Neural cell (in vitro differentiated cells): Measurements from ENCODE around the gene UPK3B.
"Not testable (repeated sequence)": the region's sequence is repeated elsewhere in the genome, so short reads cannot be mapped to it uniquely, and the experiment has no call there.

Source experiments
- EP300 ChIP-seq: fragments of 450-650 bp; conservative IDR thresholded peaks from 2 replicates; pipeline ENCODE4 v1.6.1; 2014; ENCODE audit warnings: antibody characterized with exemption, mild to moderate bottlenecking, moderate library complexity; ENCODE audit not compliant: poor library complexity, severe bottlenecking
- EZH2 ChIP-seq: fragments of 200-600, 300-800 bp; shearing (Covaris generic), sonication (generic); IDR thresholded peaks from 2 replicates; pipeline ENCODE4 v1.6.1; 2014; ENCODE audit warnings: antibody characterized with exemption, low read length, borderline replicate concordance, mild to moderate bottlenecking; ENCODE audit not compliant: insufficient read depth, poor library complexity, severe bottlenecking
- MXI1 ChIP-seq: fragments of 450-650 bp; conservative IDR thresholded peaks from 2 replicates; pipeline ENCODE4 v1.6.1; 2014; ENCODE audit warnings: antibody characterized with exemption, mild to moderate bottlenecking; ENCODE audit not compliant: poor library complexity, severe bottlenecking
- POLR2AphosphoS5 ChIP-seq: IDR thresholded peaks from 2 replicates; pipeline ENCODE4 v1.6.1; 2012
- REST ChIP-seq: IDR thresholded peaks from 2 replicates; pipeline ENCODE4 v1.6.1; 2012; ENCODE audit warnings: borderline replicate concordance
- SMC3 ChIP-seq: fragments of 450-650 bp; conservative IDR thresholded peaks from 2 replicates; pipeline ENCODE4 v1.6.1; 2014; ENCODE audit warnings: antibody characterized with exemption, mild to moderate bottlenecking, moderate library complexity; ENCODE audit not compliant: poor library complexity
- TF ChIP-seq, protein P1 (sequence below): fragments of 450-650 bp; IDR thresholded peaks from 2 replicates; pipeline ENCODE4 v1.5.1; 2014; ENCODE audit warnings: antibody characterized with exemption, mild to moderate bottlenecking, moderate library complexity; ENCODE audit not compliant: poor library complexity, severe bottlenecking

- TF ChIP-seq, protein P1, sequence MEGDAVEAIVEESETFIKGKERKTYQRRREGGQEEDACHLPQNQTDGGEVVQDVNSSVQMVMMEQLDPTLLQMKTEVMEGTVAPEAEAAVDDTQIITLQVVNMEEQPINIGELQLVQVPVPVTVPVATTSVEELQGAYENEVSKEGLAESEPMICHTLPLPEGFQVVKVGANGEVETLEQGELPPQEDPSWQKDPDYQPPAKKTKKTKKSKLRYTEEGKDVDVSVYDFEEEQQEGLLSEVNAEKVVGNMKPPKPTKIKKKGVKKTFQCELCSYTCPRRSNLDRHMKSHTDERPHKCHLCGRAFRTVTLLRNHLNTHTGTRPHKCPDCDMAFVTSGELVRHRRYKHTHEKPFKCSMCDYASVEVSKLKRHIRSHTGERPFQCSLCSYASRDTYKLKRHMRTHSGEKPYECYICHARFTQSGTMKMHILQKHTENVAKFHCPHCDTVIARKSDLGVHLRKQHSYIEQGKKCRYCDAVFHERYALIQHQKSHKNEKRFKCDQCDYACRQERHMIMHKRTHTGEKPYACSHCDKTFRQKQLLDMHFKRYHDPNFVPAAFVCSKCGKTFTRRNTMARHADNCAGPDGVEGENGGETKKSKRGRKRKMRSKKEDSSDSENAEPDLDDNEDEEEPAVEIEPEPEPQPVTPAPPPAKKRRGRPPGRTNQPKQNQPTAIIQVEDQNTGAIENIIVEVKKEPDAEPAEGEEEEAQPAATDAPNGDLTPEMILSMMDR: not testable (repeated sequence)
- TF ChIP-seq EZH2, MXI1, REST, SMC3, EP300, POLR2AphosphoS5: not testable (repeated sequence)
These were observed 32.8 kb downstream of the UPK3B start, which contains the start of gene SPDYE16 for GRCh38 chr7:76543197-76543596.
